ENCODE results near the gene WDTC1. TPM values are rescaled to one million over a fixed set of nuclear protein-coding genes. Genes with fewer than 3 reads are reported as not detected.

Gene WDTC1
- total and polyA plus RNA-seq, 2 of the 13 experiments (the other 11 are each of a cell fraction or from before 2014, with no cell fraction given): 5.5 TPM

- TF ChIP-seq, protein P1, sequence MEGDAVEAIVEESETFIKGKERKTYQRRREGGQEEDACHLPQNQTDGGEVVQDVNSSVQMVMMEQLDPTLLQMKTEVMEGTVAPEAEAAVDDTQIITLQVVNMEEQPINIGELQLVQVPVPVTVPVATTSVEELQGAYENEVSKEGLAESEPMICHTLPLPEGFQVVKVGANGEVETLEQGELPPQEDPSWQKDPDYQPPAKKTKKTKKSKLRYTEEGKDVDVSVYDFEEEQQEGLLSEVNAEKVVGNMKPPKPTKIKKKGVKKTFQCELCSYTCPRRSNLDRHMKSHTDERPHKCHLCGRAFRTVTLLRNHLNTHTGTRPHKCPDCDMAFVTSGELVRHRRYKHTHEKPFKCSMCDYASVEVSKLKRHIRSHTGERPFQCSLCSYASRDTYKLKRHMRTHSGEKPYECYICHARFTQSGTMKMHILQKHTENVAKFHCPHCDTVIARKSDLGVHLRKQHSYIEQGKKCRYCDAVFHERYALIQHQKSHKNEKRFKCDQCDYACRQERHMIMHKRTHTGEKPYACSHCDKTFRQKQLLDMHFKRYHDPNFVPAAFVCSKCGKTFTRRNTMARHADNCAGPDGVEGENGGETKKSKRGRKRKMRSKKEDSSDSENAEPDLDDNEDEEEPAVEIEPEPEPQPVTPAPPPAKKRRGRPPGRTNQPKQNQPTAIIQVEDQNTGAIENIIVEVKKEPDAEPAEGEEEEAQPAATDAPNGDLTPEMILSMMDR (CRISPR knock-in tag; IDR thresholded peaks at IDR 0.05): no peak; the same call in 1 of the 2 replicates
- TF ChIP-seq RBM39 (IDR thresholded peaks at IDR 0.05; ENCODE audit: low read depth, low read length, poor library complexity, severe bottlenecking) (no peak), ZNF230 (CRISPR knock-in tag; IDR thresholded peaks at IDR 0.05) (no peak), GFI1 (CRISPR knock-in tag; IDR thresholded peaks at IDR 0.05; ENCODE audit: borderline replicate concordance) (no peak), ARNTL (CRISPR knock-in tag; IDR thresholded peaks at IDR 0.05) (no peak), ZNF234 (CRISPR knock-in tag; conservative IDR thresholded peaks at IDR 0.05) (no peak), NFYB (CRISPR knock-in tag; IDR thresholded peaks at IDR 0.05) (no peak), ZNF33B (CRISPR knock-in tag; IDR thresholded peaks at IDR 0.05) (no peak), MEIS2 (CRISPR knock-in tag; IDR thresholded peaks at IDR 0.05) (peak; percentile 54; the same call in 1 of the 2 replicates), ZKSCAN5 (CRISPR knock-in tag; IDR thresholded peaks at IDR 0.05) (no peak), ZMYM3 (CRISPR knock-in tag; IDR thresholded peaks at IDR 0.05) (no peak; the same call in 1 of the 2 replicates), ONECUT2 (CRISPR knock-in tag; IDR thresholded peaks at IDR 0.05) (no peak), SNAPC4 (CRISPR knock-in tag; IDR thresholded peaks at IDR 0.05) (no peak), FOXA3 (CRISPR knock-in tag; IDR thresholded peaks at IDR 0.05) (0 out of 2 replicates have a peak, but pooled peaks have one; percentile 29), RXRA (CRISPR knock-in tag; IDR thresholded peaks at IDR 0.05) (no peak; the same call in 1 of the 2 replicates), ZNF547 (CRISPR knock-in tag; IDR thresholded peaks at IDR 0.05) (no peak), ZNF20 (CRISPR knock-in tag; IDR thresholded peaks at IDR 0.05) (no peak), SRSF1 (optimal IDR thresholded peaks at IDR 0.05; ENCODE audit: low read depth, low read length) (peak; percentile 15), RAD51 (IDR thresholded peaks at IDR 0.05; ENCODE audit: borderline replicate concordance) (no peak)
- TF ChIP-seq, protein P2, sequence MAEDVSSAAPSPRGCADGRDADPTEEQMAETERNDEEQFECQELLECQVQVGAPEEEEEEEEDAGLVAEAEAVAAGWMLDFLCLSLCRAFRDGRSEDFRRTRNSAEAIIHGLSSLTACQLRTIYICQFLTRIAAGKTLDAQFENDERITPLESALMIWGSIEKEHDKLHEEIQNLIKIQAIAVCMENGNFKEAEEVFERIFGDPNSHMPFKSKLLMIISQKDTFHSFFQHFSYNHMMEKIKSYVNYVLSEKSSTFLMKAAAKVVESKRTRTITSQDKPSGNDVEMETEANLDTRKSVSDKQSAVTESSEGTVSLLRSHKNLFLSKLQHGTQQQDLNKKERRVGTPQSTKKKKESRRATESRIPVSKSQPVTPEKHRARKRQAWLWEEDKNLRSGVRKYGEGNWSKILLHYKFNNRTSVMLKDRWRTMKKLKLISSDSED (CRISPR knock-in tag; IDR thresholded peaks at IDR 0.05): no peak
- TF ChIP-seq, protein P3, sequence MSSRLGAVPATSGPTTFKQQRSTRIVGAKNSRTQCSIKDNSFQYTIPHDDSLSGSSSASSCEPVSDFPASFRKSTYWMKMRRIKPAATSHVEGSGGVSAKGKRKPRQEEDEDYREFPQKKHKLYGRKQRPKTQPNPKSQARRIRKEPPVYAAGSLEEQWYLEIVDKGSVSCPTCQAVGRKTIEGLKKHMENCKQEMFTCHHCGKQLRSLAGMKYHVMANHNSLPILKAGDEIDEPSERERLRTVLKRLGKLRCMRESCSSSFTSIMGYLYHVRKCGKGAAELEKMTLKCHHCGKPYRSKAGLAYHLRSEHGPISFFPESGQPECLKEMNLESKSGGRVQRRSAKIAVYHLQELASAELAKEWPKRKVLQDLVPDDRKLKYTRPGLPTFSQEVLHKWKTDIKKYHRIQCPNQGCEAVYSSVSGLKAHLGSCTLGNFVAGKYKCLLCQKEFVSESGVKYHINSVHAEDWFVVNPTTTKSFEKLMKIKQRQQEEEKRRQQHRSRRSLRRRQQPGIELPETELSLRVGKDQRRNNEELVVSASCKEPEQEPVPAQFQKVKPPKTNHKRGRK (CRISPR knock-in tag; IDR thresholded peaks at IDR 0.05): no peak
Observed at GRCh38 chr1:27341525-27342252, 107.3 kb downstream of the WDTC1 start, which contains the start of gene SYTL1 (continued).
